HG02938 (cell line): Measurements from ENCODE around the gene SMARCD3.

Experiments
- ATAC-seq: cut with Tn5 transposase; IDR thresholded peaks from one replicate; pipeline ENCODE4 v1.9.1; 2021; ENCODE audit warnings: mild to moderate bottlenecking, moderate library complexity; ENCODE audit not compliant: unreplicated experiment

SMARCD3 gene

GRCh38 chr7:151238190-151238810 is 10.2 kb downstream of the SMARCD3 start:
- ATAC-seq: no peak

GRCh38 chr7:151237244-151238189 is 11.0 kb downstream of the SMARCD3 start:
- ATAC-seq: no peak

- no peak for ATAC-seq
These were observed 12.1 kb downstream of the SMARCD3 start for GRCh38 chr7:151236406-151236805.

- ATAC-seq: no peak
These were observed 13.3 kb downstream of the SMARCD3 start for GRCh38 chr7:151235091-151235787.

GRCh38 chr7:151233804-151234203 is 14.7 kb downstream of the SMARCD3 start:
- ATAC-seq: no peak

- ATAC-seq: peak; percentile 37
These were observed 15.4 kb downstream of the SMARCD3 start for GRCh38 chr7:151232917-151233701.

GRCh38 chr7:151232091-151232916 is 16.2 kb downstream of the SMARCD3 start, which contains the start of gene CHPF2:
CHPF2 (plus strand) TSS chr7:151232483; CDS start chr7:151234012, 1,529 bp downstream.
- peak; percentile 97 for ATAC-seq

- no peak for ATAC-seq
These were observed 17.4 kb downstream of the SMARCD3 start for GRCh38 chr7:151231080-151231479.

GRCh38 chr7:151229249-151229648 is 19.2 kb downstream of the SMARCD3 start:
- no peak for ATAC-seq

- no peak for ATAC-seq
These were observed 20.2 kb downstream of the SMARCD3 start for GRCh38 chr7:151228024-151228866.

- peak; percentile 96 for ATAC-seq
These were observed 21.4 kb downstream of the SMARCD3 start, which contains the start of gene ABCF2 for GRCh38 chr7:151226875-151227782. ABCF2 (minus strand) TSS chr7:151227205; CDS start chr7:151226458, 747 bp downstream.

- peak; percentile 9 for ATAC-seq
These were observed 22.0 kb downstream of the SMARCD3 start for GRCh38 chr7:151226560-151226874.

GRCh38 chr7:151225948-151226510 is 22.5 kb downstream of the SMARCD3 start:
- ATAC-seq: no peak

- no peak for ATAC-seq
These were observed 24.8 kb downstream of the SMARCD3 start for GRCh38 chr7:151223728-151224127.

GRCh38 chr7:151218170-151218569 is 30.3 kb downstream of the SMARCD3 start:
- ATAC-seq: no peak

GRCh38 chr7:151215396-151215795 is 33.1 kb downstream of the SMARCD3 start:
- no peak for ATAC-seq

- ATAC-seq: no peak
These were observed 34.7 kb downstream of the SMARCD3 start for GRCh38 chr7:151213826-151214225.
